ENCODE measurements around the gene BIRC6. TPM values are rescaled to one million over a fixed set of nuclear protein-coding genes. Genes with fewer than 3 reads are reported as not detected.

BIRC6 gene
- total and polyA plus RNA-seq, 2 of the 8 experiments (the other 6 are each of a cell fraction or from before 2014, with no cell fraction given): 32.5 to 69.5 TPM

GRCh38 chr2:32523686-32524085 is 166.9 kb downstream of the BIRC6 start:
- no peak overlapping the region for H3K9ac ChIP-seq (replicated peaks in 1 of 4; ENCODE audit: extremely low read depth in 1 of 4, low read depth in 3 of 4, low read length in 3 of 4)
- H4K91ac ChIP-seq (replicated peaks; ENCODE audit: insufficient read length, low read length): no peak overlapping the region
- H3K79me2 ChIP-seq (ENCODE audit: control insufficient read depth in 1 of 2, insufficient read depth in 2 of 2, low read length in 2 of 2): no peaks in the 10 kb centered on the region
- no peak overlapping the region for H3K18ac ChIP-seq (ENCODE audit: extremely low read depth, low read length)
- no peaks in the 10 kb centered on the region for H3K27me3 ChIP-seq (replicated peaks in 1 of 4; ENCODE audit: control insufficient read depth in 3 of 4, extremely low read depth in 1 of 4, insufficient read depth in 3 of 4, low read length in 3 of 4)
- no peak overlapping the region for H2BK12ac ChIP-seq (ENCODE audit: low read depth, low read length)
- POLR2A ChIA-PET (ENCODE audit: partially characterized antibody): no interaction called here
- 89% methylated on average over 6 of the region's 6 CpGs; no CpG with 5 or more reads in 1 of the 2 experiments for WGBS, 2 experiments (ENCODE audit: extremely low coverage in 1 of 2, insufficient coverage in 1 of 2, insufficient read length in 1 of 2, insufficient replicate concordance in 2 of 2, low coverage in 1 of 2, low lambda C conversion rate in 2 of 2, missing lambda C conversion rate in 1 of 2)
- H4K8ac ChIP-seq (ENCODE audit: extremely low read depth, insufficient read depth, low read length): no peak overlapping the region
- no peak overlapping the region for H2BK120ac ChIP-seq (replicated peaks; ENCODE audit: low read depth, low read length)
- DNase-seq (ENCODE audit: low read depth in 1 of 2, low spot score in 2 of 2) (no peak), FAIRE-seq (no peak)
- no peak overlapping the region for H2AFZ ChIP-seq (ENCODE audit: low read length)
- no peak overlapping the region for H3K4me2 ChIP-seq (ENCODE audit: insufficient read depth in 1 of 2, low read depth in 2 of 2, low read length in 2 of 2)
- no peak overlapping the region for H2BK20ac ChIP-seq (ENCODE audit: low read length)
- H4K20me1 ChIP-seq (replicated peaks in 1 of 2; ENCODE audit: control insufficient read depth in 1 of 2, insufficient read depth in 2 of 2, low read length in 2 of 2): peaks cover 0 to 2% of the 10 kb centered on the region in 2 experiments
- no peak overlapping the region for H3K4ac ChIP-seq (replicated peaks; ENCODE audit: insufficient read length, low read depth, low read length)
- no peak overlapping the region for H2BK5ac ChIP-seq (ENCODE audit: low read depth, low read length)
- no peak overlapping the region for H4K5ac ChIP-seq (ENCODE audit: insufficient read length, low read depth, low read length)
- H3K56ac ChIP-seq (replicated peaks; ENCODE audit: insufficient read length, low read depth, low read length): no peak overlapping the region
- no peaks in the 10 kb centered on the region for H3K4me1 ChIP-seq (replicated peaks in 1 of 4; ENCODE audit: control insufficient read depth in 3 of 4, insufficient read depth in 4 of 4, low read length in 3 of 4)
- H3K14ac ChIP-seq (ENCODE audit: insufficient read length): no peak overlapping the region
- H3K23ac ChIP-seq (ENCODE audit: insufficient read length): no peak overlapping the region
- H2AK5ac ChIP-seq (ENCODE audit: low read depth, low read length): no peak overlapping the region
- H3K79me1 ChIP-seq (ENCODE audit: low read depth, low read length): no peaks in the 10 kb centered on the region
- no peak overlapping the region for H3K27ac ChIP-seq (ENCODE audit: low read depth, low read length)
- peaks cover 6 to 53% (median 22%) of the 10 kb centered on the region in 4 experiments for H3K36me3 ChIP-seq (ENCODE audit: control insufficient read depth in 2 of 4, insufficient read depth in 4 of 4, low read length in 3 of 4)
- CTCF ChIA-PET (ENCODE audit: partially characterized antibody): interaction anchor here (0.6 kb wide), 1 partner anchor 98 kb away, joined by 4 read pairs; no protein-coding TSS in a partner anchor
- no peaks in the 10 kb centered on the region for H3K23me2 ChIP-seq (ENCODE audit: low read depth, low read length)
- H3K9me3 ChIP-seq (ENCODE audit: insufficient read depth in 2 of 2, low read depth in 1 of 2, low read length in 1 of 2): no peaks in the 10 kb centered on the region
- no peak overlapping the region for H2BK15ac ChIP-seq (ENCODE audit: low read length)
- H3K4me3 ChIP-seq (ENCODE audit: extremely low read depth in 1 of 4, insufficient read depth in 2 of 4, low read depth in 3 of 4, low read length in 4 of 4): no peak overlapping the region
- TF ChIP-seq TCF12 (IDR thresholded peaks at IDR 0.05; ENCODE audit: low read depth, low read length) (no peak), SRF (IDR thresholded peaks at IDR 0.05; ENCODE audit: low read depth, low read length) (no peak), POU5F1 (IDR thresholded peaks at IDR 0.05; ENCODE audit: low read depth, low read length) (no peak), JUND (IDR thresholded peaks at IDR 0.05; ENCODE audit: low read length) (no peak), KDM4A (IDR thresholded peaks at IDR 0.05; ENCODE audit: low read depth, low read length, severe bottlenecking) (no peak), GABPA (IDR thresholded peaks at IDR 0.05; ENCODE audit: borderline replicate concordance, insufficient read depth, low read length) (no peak), ATF2 (IDR thresholded peaks at IDR 0.05; ENCODE audit: low read length) (no peak), RNF2 (IDR thresholded peaks at IDR 0.05; ENCODE audit: borderline replicate concordance, low read depth, low read length, missing control alignments, poor library complexity, severe bottlenecking) (no peak), CTCF (IDR thresholded peaks at IDR 0.05; ENCODE audit: control extremely low read depth in 1 of 3, insufficient read depth in 1 of 3, low read depth in 1 of 3, low read length in 3 of 3) (no peak)

Measured in H1 (cell line).